Chondrocyte (in vitro differentiated cells): Measurements from ENCODE around the gene CCL14. TPM values are rescaled to one million over a fixed set of nuclear protein-coding genes. Genes with fewer than 3 reads are reported as not detected.

ENCODE experiments used
- DNase-seq: peaks from one replicate; pipeline ENCODE4 v3.0.0; 2021; ENCODE audit warnings: mixed read lengths, low spot score
- H3K27ac Mint-ChIP-seq: one replicate; pipeline ENCODE4 v1.8.0; 2021; ENCODE audit warnings: mild to moderate bottlenecking, moderate library complexity, mixed read lengths; ENCODE audit not compliant: unreplicated experiment
- H3K27me3 Mint-ChIP-seq: 2 replicates; pipeline ENCODE4 v1.8.0; 2021; ENCODE audit warnings: low read depth, mixed read lengths
- H3K36me3 Mint-ChIP-seq: 2 replicates; pipeline ENCODE4 v1.8.0; 2021; ENCODE audit warnings: low read depth, mixed read lengths
- H3K4me1 Mint-ChIP-seq: 2 replicates; pipeline ENCODE4 v1.8.0; 2021; ENCODE audit warnings: low read depth, mild to moderate bottlenecking, mixed read lengths
- H3K4me3 Mint-ChIP-seq: one replicate; pipeline ENCODE4 v1.8.0; 2021; ENCODE audit warnings: mild to moderate bottlenecking, moderate library complexity, mixed read lengths; ENCODE audit not compliant: unreplicated experiment
- H3K9me3 Mint-ChIP-seq: 2 replicates; pipeline ENCODE4 v1.8.0; 2021; ENCODE audit warnings: low read depth, mixed read lengths
- CTCF ChIP-seq: fragments of 200-600 bp; sonication (generic); IDR thresholded peaks from 2 replicates; pipeline ENCODE4 v1.5.0; 2021; ENCODE audit warnings: antibody characterized with exemption, mild to moderate bottlenecking, moderate library complexity
- total RNA-seq: library from RNA; stranded (reverse); gene quantifications from 3 replicates; pipeline ENCODE4 v1.2.1, GENCODE V29; 2021

CCL14 gene
- total RNA-seq, 1 donor from 2014 or later: not detected

GRCh38 chr17:35972535-35972934 lies 14.0 kb downstream of the CCL14 start:
- Mint-ChIP-seq H3K27ac (no peak overlapping the region), H3K36me3 (no peaks in the 10 kb centered on the region), H3K9me3 (no peaks in the 10 kb centered on the region), H3K27me3 (peaks cover 4% of the 10 kb centered on the region), H3K4me3 (no peak overlapping the region), H3K4me1 (peaks cover 11% of the 10 kb centered on the region)
- no peak for TF ChIP-seq CTCF
- no peak for DNase-seq

GRCh38 chr17:35972066-35972465 lies 14.5 kb downstream of the CCL14 start:
- DNase-seq: no peak
- Mint-ChIP-seq H3K27me3 (peaks cover 4% of the 10 kb centered on the region), H3K4me3 (no peak overlapping the region), H3K27ac (no peak overlapping the region), H3K4me1 (peaks cover 11% of the 10 kb centered on the region), H3K9me3 (no peaks in the 10 kb centered on the region), H3K36me3 (no peaks in the 10 kb centered on the region)
- TF ChIP-seq CTCF: no peak

- Mint-ChIP-seq H3K27me3 (peaks cover 7% of the 10 kb centered on the region), H3K36me3 (no peaks in the 10 kb centered on the region), H3K4me3 (no peak overlapping the region), H3K4me1 (peaks cover 11% of the 10 kb centered on the region), H3K27ac (no peak overlapping the region), H3K9me3 (no peaks in the 10 kb centered on the region)
- TF ChIP-seq CTCF: peak; percentile 89
- no peak for DNase-seq
Observed at GRCh38 chr17:35969558-35970380, 16.8 kb downstream of the CCL14 start.

- Mint-ChIP-seq H3K4me1 (peaks cover 5% of the 10 kb centered on the region), H3K36me3 (no peaks in the 10 kb centered on the region), H3K9me3 (no peaks in the 10 kb centered on the region), H3K27me3 (peaks cover 15% of the 10 kb centered on the region), H3K27ac (no peak overlapping the region), H3K4me3 (no peak overlapping the region)
- no peak for TF ChIP-seq CTCF
- DNase-seq: no peak
Observed at GRCh38 chr17:35968520-35969054, 17.9 kb downstream of the CCL14 start.

GRCh38 chr17:35965272-35965671 lies 21.3 kb downstream of the CCL14 start:
- Mint-ChIP-seq H3K9me3 (no peaks in the 10 kb centered on the region), H3K27me3 (peaks cover 22% of the 10 kb centered on the region), H3K4me1 (no peaks in the 10 kb centered on the region), H3K27ac (no peak overlapping the region), H3K36me3 (no peaks in the 10 kb centered on the region), H3K4me3 (no peak overlapping the region)
- DNase-seq: no peak
- TF ChIP-seq CTCF: no peak
